ENCODE data around the gene PAWR. TPM values are rescaled to one million over a fixed set of nuclear protein-coding genes. Genes with fewer than 3 reads are reported as not detected.

PAWR gene
- total RNA-seq, 1 donor from 2014 or later = 75.4 TPM

DNA sequence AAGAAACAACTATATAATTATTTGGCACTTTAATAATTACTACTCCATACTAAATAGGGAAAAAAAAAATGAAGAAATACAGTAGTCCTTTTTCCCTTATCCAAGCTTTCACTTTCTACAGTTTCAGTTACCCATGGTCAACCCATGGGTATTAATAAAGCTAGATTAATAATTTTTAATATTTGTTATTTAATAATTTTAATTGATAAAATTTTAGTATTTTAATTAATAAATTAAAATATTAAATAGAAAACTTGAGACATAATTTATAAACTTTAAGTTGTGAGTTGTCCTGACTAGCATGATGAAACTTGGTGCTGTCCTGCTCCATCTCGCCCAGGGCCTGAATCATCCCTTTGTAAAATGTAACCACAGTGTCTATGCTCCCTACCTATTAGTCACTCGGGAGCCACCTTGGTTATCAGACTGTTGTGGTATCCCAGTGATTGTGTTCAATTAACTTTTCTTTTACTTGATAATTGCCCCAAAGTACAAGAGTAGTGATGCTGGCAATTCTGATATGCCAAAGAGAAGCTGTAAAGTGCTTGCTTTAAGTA lies 71.8 kb downstream of the PAWR start:
- TF ChIP-seq, protein P1, sequence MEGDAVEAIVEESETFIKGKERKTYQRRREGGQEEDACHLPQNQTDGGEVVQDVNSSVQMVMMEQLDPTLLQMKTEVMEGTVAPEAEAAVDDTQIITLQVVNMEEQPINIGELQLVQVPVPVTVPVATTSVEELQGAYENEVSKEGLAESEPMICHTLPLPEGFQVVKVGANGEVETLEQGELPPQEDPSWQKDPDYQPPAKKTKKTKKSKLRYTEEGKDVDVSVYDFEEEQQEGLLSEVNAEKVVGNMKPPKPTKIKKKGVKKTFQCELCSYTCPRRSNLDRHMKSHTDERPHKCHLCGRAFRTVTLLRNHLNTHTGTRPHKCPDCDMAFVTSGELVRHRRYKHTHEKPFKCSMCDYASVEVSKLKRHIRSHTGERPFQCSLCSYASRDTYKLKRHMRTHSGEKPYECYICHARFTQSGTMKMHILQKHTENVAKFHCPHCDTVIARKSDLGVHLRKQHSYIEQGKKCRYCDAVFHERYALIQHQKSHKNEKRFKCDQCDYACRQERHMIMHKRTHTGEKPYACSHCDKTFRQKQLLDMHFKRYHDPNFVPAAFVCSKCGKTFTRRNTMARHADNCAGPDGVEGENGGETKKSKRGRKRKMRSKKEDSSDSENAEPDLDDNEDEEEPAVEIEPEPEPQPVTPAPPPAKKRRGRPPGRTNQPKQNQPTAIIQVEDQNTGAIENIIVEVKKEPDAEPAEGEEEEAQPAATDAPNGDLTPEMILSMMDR (IDR thresholded peaks at IDR 0.05) = no peak

DNA sequence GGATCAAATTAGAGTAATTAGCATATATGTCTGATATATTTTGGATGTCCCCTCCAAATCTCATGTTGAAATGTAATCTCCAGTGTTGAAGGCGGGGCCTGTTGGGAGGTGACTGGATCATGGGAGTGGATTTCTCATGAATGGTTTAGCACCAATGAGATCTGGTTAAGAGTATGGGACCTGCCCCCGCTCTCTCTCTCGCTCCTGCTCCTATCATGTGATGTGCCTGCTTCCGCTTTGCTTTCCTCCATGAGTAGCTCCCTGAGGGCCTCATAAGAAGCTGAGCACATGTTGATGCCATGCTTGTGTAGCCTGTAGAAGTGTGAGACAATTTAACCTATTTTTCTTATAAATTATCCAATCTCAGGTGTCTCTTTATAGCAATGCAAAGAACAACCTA lies 73.1 kb downstream of the PAWR start:
- H3K27me3 ChIP-seq = no peaks in the 10 kb centered on the region

More for the DNA sequence above, 71.8 kb downstream of the PAWR start:
- no peaks in the 10 kb centered on the region for H3K9me3 ChIP-seq
- intact Hi-C loops (cut with DNase I) = no loop called here
- H3K27ac ChIP-seq = no peak overlapping the region
- H3K27me3 ChIP-seq = no peaks in the 10 kb centered on the region
- H3K4me1 ChIP-seq = peaks cover 0 to 2% of the 10 kb centered on the region in 2 donors
- DNase-seq (ENCODE audit: low spot score in 2 of 2) = no peak
- H3K4me3 ChIP-seq = no peak overlapping the region
- H3K36me3 ChIP-seq = peaks cover 5 to 14% of the 10 kb centered on the region in 2 donors

DNA sequence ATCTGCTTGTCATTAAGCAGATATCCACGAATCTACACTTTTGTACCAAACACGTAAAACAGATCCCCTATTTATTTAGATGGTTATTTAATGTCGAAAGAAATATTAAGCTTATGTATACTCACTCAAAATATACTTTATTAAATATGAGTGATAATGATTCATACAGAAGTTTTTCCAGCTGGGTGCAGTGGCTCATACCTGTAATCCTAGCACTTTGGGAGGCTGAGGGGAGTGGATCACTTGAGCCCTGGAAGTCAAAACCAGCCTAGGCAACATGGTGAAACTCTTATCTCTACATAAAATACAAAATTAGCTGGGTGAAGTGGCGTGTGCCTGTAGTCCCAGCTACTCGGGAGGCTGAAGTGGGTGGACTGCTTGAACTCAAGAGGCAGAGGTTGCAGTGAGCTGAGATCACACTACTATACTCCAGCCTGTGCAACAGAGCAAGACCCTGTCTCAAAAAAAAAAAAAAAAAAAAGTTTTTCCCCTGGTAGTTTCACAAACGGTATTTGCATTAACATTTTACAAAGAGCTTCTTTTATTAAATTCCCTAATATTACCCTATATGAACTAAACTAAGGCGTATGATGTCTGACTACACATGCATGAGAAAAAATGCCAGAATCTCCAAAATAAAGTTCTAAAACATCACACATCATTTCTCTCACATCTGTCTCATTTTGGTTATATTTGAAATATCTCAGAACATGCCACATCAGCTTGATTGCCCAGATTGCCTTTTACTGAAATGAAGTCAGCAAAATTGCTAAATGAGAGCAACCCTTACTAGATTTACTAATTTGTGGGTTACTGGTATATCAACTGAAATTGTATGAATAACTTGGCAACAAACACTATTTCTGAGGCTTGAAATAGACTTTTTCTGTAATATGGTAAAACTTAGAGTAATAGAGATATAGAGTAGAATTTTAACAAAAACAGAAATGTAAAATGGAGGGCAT lies 74.9 kb downstream of the PAWR start:
- DNase-seq (ENCODE audit: low spot score in 2 of 2) = no peak
- Histone ChIP-seq H3K36me3 (peaks cover 5 to 14% of the 10 kb centered on the region in 2 donors), H3K4me1 (peaks cover 0 to 4% of the 10 kb centered on the region in 2 donors), H3K9me3 (no peaks in the 10 kb centered on the region), H3K27me3 (no peaks in the 10 kb centered on the region), H3K4me3 (no peak overlapping the region), H3K27ac (no peak overlapping the region)
- intact Hi-C loops (cut with DNase I) = no loop called here
- TF ChIP-seq, protein P1 (IDR thresholded peaks at IDR 0.05) = no peak

More for the DNA sequence above, 73.1 kb downstream of the PAWR start:
- TF ChIP-seq, protein P1 (IDR thresholded peaks at IDR 0.05) = no peak
- peaks cover 0 to 2% of the 10 kb centered on the region in 2 donors for H3K4me1 ChIP-seq
- no peak for DNase-seq (ENCODE audit: low spot score in 2 of 2)
- H3K9me3 ChIP-seq = no peaks in the 10 kb centered on the region
- intact Hi-C loops (cut with DNase I) = no loop called here
- H3K36me3 ChIP-seq = peaks cover 5 to 14% of the 10 kb centered on the region in 2 donors
- H3K4me3 ChIP-seq = no peak overlapping the region
- no peak overlapping the region for H3K27ac ChIP-seq

DNA sequence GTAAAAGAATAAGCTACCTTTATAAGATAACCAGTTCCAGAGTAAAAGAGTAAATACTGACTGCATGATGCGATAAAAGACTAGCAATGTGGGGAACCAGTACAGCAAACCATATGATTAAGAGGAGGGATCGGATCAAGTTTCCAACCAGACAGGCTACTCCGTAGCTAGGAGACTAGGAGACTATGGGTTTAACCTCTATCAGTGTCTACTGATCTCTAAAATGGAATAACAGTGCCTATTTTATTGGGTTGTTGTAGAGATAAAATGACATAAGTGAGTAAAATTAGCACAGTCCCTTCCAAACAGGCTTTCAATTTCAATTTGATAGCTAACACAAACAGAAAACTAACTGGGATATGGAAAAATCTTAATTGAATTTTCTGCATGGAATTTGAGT lies 76.0 kb downstream of the PAWR start:
- peaks cover 0 to 4% of the 10 kb centered on the region in 2 donors for H3K4me1 ChIP-seq
- TF ChIP-seq, protein P1 (IDR thresholded peaks at IDR 0.05) = no peak
- intact Hi-C loops (cut with DNase I) = no loop called here

DNA sequence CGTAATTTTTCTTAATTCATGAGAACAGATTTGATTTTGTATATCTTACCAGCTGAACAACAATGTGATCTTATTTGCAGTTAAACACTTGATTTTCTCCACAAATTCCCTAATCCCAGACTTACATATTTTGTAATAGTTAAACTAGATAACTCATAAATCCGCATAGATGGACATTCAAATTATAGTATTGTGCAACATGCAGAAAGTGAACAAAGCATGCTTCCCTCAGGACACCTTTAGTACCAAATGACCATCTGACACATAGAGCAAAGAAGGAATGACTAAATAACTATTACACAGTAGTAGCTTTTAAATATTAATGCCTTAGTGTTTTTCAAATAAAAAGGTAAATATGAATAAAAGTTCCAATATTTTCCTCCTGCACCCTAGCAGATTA lies 88.9 kb downstream of the PAWR start:
- DNase-seq (ENCODE audit: low spot score in 2 of 2) = no peak
- Histone ChIP-seq H3K9me3 (no peaks in the 10 kb centered on the region), H3K27ac (no peak overlapping the region), H3K27me3 (no peaks in the 10 kb centered on the region), H3K36me3 (no peaks in the 10 kb centered on the region), H3K4me3 (no peak overlapping the region), H3K4me1 (no peaks in the 10 kb centered on the region)
- intact Hi-C loops (cut with DNase I) = no loop called here
- TF ChIP-seq, protein P1 (IDR thresholded peaks at IDR 0.05) = no peak

More for the DNA sequence above, 76.0 kb downstream of the PAWR start:
- Histone ChIP-seq H3K36me3 (peaks cover 6 to 11% of the 10 kb centered on the region in 2 donors), H3K27ac (no peak overlapping the region), H3K9me3 (peaks cover 0 to 2% of the 10 kb centered on the region in 2 donors), H3K4me3 (no peak overlapping the region), H3K27me3 (no peaks in the 10 kb centered on the region)
- no peak for DNase-seq (ENCODE audit: low spot score in 2 of 2)
